HepG2 (cell line): ENCODE measurements around the gene CHN1. TPM values are rescaled to one million over a fixed set of nuclear protein-coding genes. Genes with fewer than 3 reads are reported as not detected.
A peak's percentile ranks its signal among the peaks of the same experiment; 100 is the strongest.

Experiments used
- ATAC-seq: fragments of 200-7000 bp; cut with Tn5 transposase; 3 replicates; pipeline ENCODE4 v1.9.1; 2020; ENCODE audit warnings: mild to moderate bottlenecking, moderate library complexity
- BruUV-seq: library from RNA; stranded (reverse); fragments of 400-500 nt; replicated peaks from 2 replicates; lab custom pipeline; 2021; lab: Mats Ljungman, UMichigan
- CTCF ChIA-PET: fragments of 300-600 bp; formaldehyde crosslinking; extraction: SDS; loops from one replicate; lab custom pipeline; 2021; ENCODE audit warnings: low total read pairs, inconsistent platforms, low intra/inter-chr PET ratio; lab: Yijun Ruan, JAX
- POLR2A ChIA-PET: fragments of 350-600 bp; sonication (Branson Sonifier 250); formaldehyde crosslinking; loops from one replicate; lab custom pipeline; 2020; ENCODE audit warnings: antibody characterized with exemption, inconsistent platforms; lab: Yijun Ruan, JAX
- DNase-seq: peaks from one replicate; pipeline ENCODE4 v3.0.0-alpha.2; 2015; ENCODE audit warnings: low spot score
- FAIRE-seq: peaks from 3 replicates; lab custom pipeline; 2011; peaks lifted over from hg19 to GRCh38; lab: Jason Lieb, UNC
- H2AFZ ChIP-seq: one replicate; pipeline ENCODE4 v1.6.1; 2011; ENCODE audit warnings: low read length, inconsistent platforms
- H3K27ac ChIP-seq: fragments of 300-600 bp; 3 replicates; pipeline ENCODE4 v1.8.0; 2011; ENCODE audit warnings: mixed run types, mild to moderate bottlenecking, mixed read lengths, low read length, inconsistent platforms; ENCODE audit not compliant: insufficient read depth; ENCODE audit errors: extremely low read length
- H3K27me3 ChIP-seq, 2 experiments: fragments of 200-600 bp in 1 of 2; 2 replicates in 1 of 2; 3 replicates in 1 of 2; pipeline versions ENCODE4 v1.6.0 to v1.8.0; 2011; ENCODE audit warnings: low read length in 2 of 2, mild to moderate bottlenecking in 2 of 2, moderate library complexity in 2 of 2, inconsistent platforms in 1 of 2; ENCODE audit not compliant: insufficient read depth in 2 of 2, control insufficient read depth in 1 of 2
- H3K36me3 ChIP-seq, 2 experiments: fragments of 200-600 bp in 1 of 2; replicated peaks in 1 of 2; 2 replicates in 1 of 2; 3 replicates in 1 of 2; pipeline versions ENCODE4 v1.5.1 to v1.8.0; 2011; ENCODE audit warnings: low read length in 2 of 2, inconsistent platforms in 1 of 2; ENCODE audit not compliant: insufficient read depth in 2 of 2, control insufficient read depth in 1 of 2
- H3K4me1 ChIP-seq: 2 replicates; pipeline ENCODE4 v1.5.1; 2012; ENCODE audit warnings: low read length, inconsistent platforms; ENCODE audit not compliant: insufficient read depth
- H3K4me2 ChIP-seq: 2 replicates; pipeline ENCODE4 v1.6.0; 2011; ENCODE audit warnings: low read depth, low read length, inconsistent platforms
- H3K4me3 ChIP-seq, 3 experiments: fragments of 200-600 bp in 1 of 3; sonication (generic), shearing (Covaris generic) in 1 of 3; replicated peaks in 1 of 3; 2 replicates each; pipeline ENCODE4 v1.5.1; 2011 to 2016; ENCODE audit warnings: low read length in 3 of 3, inconsistent platforms in 2 of 3, low read depth in 2 of 3, mild to moderate bottlenecking in 2 of 3, control low read depth in 1 of 3, mixed read lengths in 1 of 3; ENCODE audit not compliant: insufficient read depth in 1 of 3
- H3K79me2 ChIP-seq: one replicate; pipeline ENCODE4 v1.6.1; 2011; ENCODE audit warnings: low read length, inconsistent platforms; ENCODE audit not compliant: insufficient read depth
- H3K9ac ChIP-seq: 2 replicates; pipeline ENCODE4 v1.6.0; 2011; ENCODE audit warnings: mild to moderate bottlenecking, low read depth, low read length, inconsistent platforms; ENCODE audit not compliant: insufficient read depth
- H3K9me3 ChIP-seq: 2 replicates; pipeline ENCODE4 v1.5.1; 2012; ENCODE audit warnings: mild to moderate bottlenecking, low read length
- H4K20me1 ChIP-seq: 2 replicates; pipeline ENCODE4 v1.6.0; 2011; ENCODE audit warnings: inconsistent platforms, mild to moderate bottlenecking, low read length, moderate library complexity; ENCODE audit not compliant: insufficient read depth
- ARNTL ChIP-seq: sonication (generic); formaldehyde crosslinking; IDR thresholded peaks from 2 replicates; pipeline ENCODE4 v1.4.0; 2020; ENCODE audit warnings: mild to moderate bottlenecking, missing genetic modification reagents
- FOXO1 ChIP-seq: sonication (generic); formaldehyde crosslinking; IDR thresholded peaks from 2 replicates; pipeline ENCODE4 v1.4.0; 2020; ENCODE audit warnings: missing genetic modification reagents
- MEF2D ChIP-seq: sonication (generic); formaldehyde crosslinking; IDR thresholded peaks from 2 replicates; pipeline ENCODE4 v1.5.1; 2020; ENCODE audit warnings: mild to moderate bottlenecking, missing genetic modification reagents
- MEIS1 ChIP-seq: sonication (generic); formaldehyde crosslinking; IDR thresholded peaks from 2 replicates; pipeline ENCODE4 v1.9.0; 2021; ENCODE audit warnings: mild to moderate bottlenecking, missing genetic modification reagents, moderate library complexity, borderline replicate concordance
- MXI1 ChIP-seq: IDR thresholded peaks from 3 replicates; pipeline ENCODE4 v1.6.1; 2012; ENCODE audit warnings: low read depth, low read length, inconsistent platforms, borderline replicate concordance
- NFAT5 ChIP-seq: sonication (generic); formaldehyde crosslinking; IDR thresholded peaks from 2 replicates; pipeline ENCODE4 v1.4.0; 2020; ENCODE audit warnings: missing genetic modification reagents
- NFIC ChIP-seq: IDR thresholded peaks from 2 replicates; pipeline ENCODE4 v1.6.1; 2012; ENCODE audit warnings: mild to moderate bottlenecking, low read length, inconsistent platforms
- PHF20 ChIP-seq: sonication (generic); formaldehyde crosslinking; IDR thresholded peaks from 2 replicates; pipeline ENCODE4 v1.5.0; 2020; ENCODE audit warnings: mild to moderate bottlenecking, missing genetic modification reagents
- RFXAP ChIP-seq: sonication (generic); formaldehyde crosslinking; IDR thresholded peaks from 2 replicates; pipeline ENCODE4 v1.4.0; 2020; ENCODE audit warnings: missing genetic modification reagents, borderline replicate concordance
- SP140L ChIP-seq: sonication (generic); formaldehyde crosslinking; IDR thresholded peaks from 2 replicates; pipeline ENCODE4 v1.4.0; 2020; ENCODE audit warnings: missing genetic modification reagents, borderline replicate concordance
- TOE1 ChIP-seq: sonication (generic); formaldehyde crosslinking; IDR thresholded peaks from 2 replicates; pipeline ENCODE4 v1.4.0; 2020; ENCODE audit warnings: mild to moderate bottlenecking, missing genetic modification reagents
- ZBTB20 ChIP-seq: sonication (generic); formaldehyde crosslinking; IDR thresholded peaks from 2 replicates; pipeline ENCODE4 v1.8.1; 2023; ENCODE audit warnings: missing genetic modification reagents, low read depth, mild to moderate bottlenecking, borderline replicate concordance
- ZNF264 ChIP-seq: sonication (generic); formaldehyde crosslinking; IDR thresholded peaks from 2 replicates; pipeline ENCODE4 v1.4.0; 2020; ENCODE audit warnings: missing genetic modification reagents
- ZNF276 ChIP-seq: sonication (generic); formaldehyde crosslinking; IDR thresholded peaks from 2 replicates; pipeline ENCODE4 v1.4.0; 2020; ENCODE audit warnings: mild to moderate bottlenecking, low read depth, missing genetic modification reagents
- ZNF367 ChIP-seq: sonication (generic); formaldehyde crosslinking; IDR thresholded peaks from 2 replicates; pipeline ENCODE4 v1.4.0; 2020; ENCODE audit warnings: missing genetic modification reagents, borderline replicate concordance
- ZNF749 ChIP-seq: sonication (generic); formaldehyde crosslinking; IDR thresholded peaks from 2 replicates; pipeline ENCODE4 v1.8.0; 2022; ENCODE audit warnings: mild to moderate bottlenecking, missing genetic modification reagents, moderate library complexity, borderline replicate concordance
- ZSCAN31 ChIP-seq: sonication (generic); formaldehyde crosslinking; IDR thresholded peaks from 2 replicates; pipeline ENCODE4 v1.5.0; 2020; ENCODE audit warnings: low read depth, mild to moderate bottlenecking, missing genetic modification reagents
- ZSCAN5A ChIP-seq: sonication (generic); formaldehyde crosslinking; IDR thresholded peaks from 2 replicates; pipeline ENCODE4 v1.8.0; 2022; ENCODE audit warnings: mild to moderate bottlenecking, missing genetic modification reagents, borderline replicate concordance
- WGBS: methylation state at CpG from one replicate; pipeline ENCODE4 v1.1.6; 2017; ENCODE audit warnings: low lambda C conversion rate; 5-methylcytosine and 5-hydroxymethylcytosine counted together
- in situ Hi-C: cut with HindIII; loops from 2 replicates; pipeline ENCODE4 v1.10.0; 2017; ENCODE audit warnings: low pct_unique_long_range_greater_than_20kb; ENCODE audit not compliant: extremely low pct_ligation_motif_present
- intact Hi-C: fragments of 100-400 bp; cut with micrococcal nuclease; formaldehyde crosslinking; loops from one replicate; pipeline ENCODE4 v1.10.0; 2022; ENCODE audit not compliant: unreplicated experiment
- polyA plus RNA-seq, 8 experiments: library from polyadenylated mRNA; depleted of rRNA in 3 of 8; stranded (reverse) in 7 of 8; unstranded in 1 of 8; fragments of >200 nt; fragmentation: Illumina TruSeq in 4 of 8; extraction: Trizol in 4 of 8; gene quantifications; 2 replicates each; pipeline versions ENCODE4 v1.2.1 to v1.2.3, GENCODE V29; 2011 to 2016; ENCODE audit warnings: low read depth in 4 of 8, missing spikeins in 1 of 8, mixed read lengths in 1 of 8; ENCODE audit not compliant: insufficient read depth in 1 of 8
- total RNA-seq, 5 experiments: library from RNA; depleted of rRNA; stranded (reverse); fragments of >200 nt; fragmentation: Illumina TruSeq; extraction: Trizol; gene quantifications; 2 replicates each; pipeline ENCODE4 v1.2.3, GENCODE V29; 2016; ENCODE audit warnings: low read depth in 1 of 5

The CHN1 gene
- total and polyA plus RNA-seq, 2 of the 13 experiments (the other 11 are each of a cell fraction or from before 2014, with no cell fraction given): 2.8 to 3.5 TPM

- FAIRE-seq: no peak
- TF ChIP-seq PHF20 (CRISPR knock-in tag): no peak
- TF ChIP-seq ZNF749 (CRISPR knock-in tag): no peak
- no peak for TF ChIP-seq RFXAP (CRISPR knock-in tag)
- TF ChIP-seq MEF2D: no peak
- TF ChIP-seq ARNTL (CRISPR knock-in tag): no peak
- no peak for TF ChIP-seq ZNF264
- no peak for TF ChIP-seq ZBTB20 (CRISPR knock-in tag)
- TF ChIP-seq NFAT5 (CRISPR knock-in tag): no peak
- TF ChIP-seq ZNF276: no peak
- no peak for TF ChIP-seq SP140L (CRISPR knock-in tag)
- TF ChIP-seq ZSCAN5A (CRISPR knock-in tag): no peak
- TF ChIP-seq NFIC: no peak
- no peak for TF ChIP-seq FOXO1 (CRISPR knock-in tag)
- TF ChIP-seq ZSCAN31 (CRISPR knock-in tag): no peak
- no peak for TF ChIP-seq ZNF367 (CRISPR knock-in tag)
- no peak for TF ChIP-seq MEIS1 (CRISPR knock-in tag)
- TF ChIP-seq TOE1 (CRISPR knock-in tag): no peak
- TF ChIP-seq MXI1: no peak
These were observed 136.3 kb downstream of the CHN1 start for GRCh38 chr2:174868878-174869277.

More at GRCh38 chr2:174868878-174869277, 136.3 kb downstream of the CHN1 start:
- no peak overlapping the region for H3K27ac ChIP-seq
- no peaks in the 10 kb centered on the region for H3K79me2 ChIP-seq
- no peak overlapping the region for H2AFZ ChIP-seq
- H3K9ac ChIP-seq: no peak overlapping the region
- H3K36me3 ChIP-seq: no peaks in the 10 kb centered on the region
- intact Hi-C loops: no loop called here
- no TSS peak for BruUV-seq
- no peaks in the 10 kb centered on the region for H3K27me3 ChIP-seq
- no peak; the same call in 2 of the 3 replicates for ATAC-seq
- no peak overlapping the region for H3K4me2 ChIP-seq
- no peaks in the 10 kb centered on the region for H3K4me1 ChIP-seq
- WGBS: 9% methylated on average over 1 of the region's 1 CpG
- in situ Hi-C loops: no loop called here
- ChIA-PET POLR2A (no interaction called here), CTCF (no interaction called here)
- no peaks in the 10 kb centered on the region for H3K9me3 ChIP-seq
- peak; percentile 13 for DNase-seq
- no peak overlapping the region for H3K4me3 ChIP-seq
- no peaks in the 10 kb centered on the region for H4K20me1 ChIP-seq
